Fibroblast of lung (primary cell): ENCODE results near the gene DPPA5. TPM values are rescaled to one million over a fixed set of nuclear protein-coding genes. Genes with fewer than 3 reads are reported as not detected.
A peak's percentile ranks its signal among the peaks of the same experiment; 100 is the strongest.
"Not testable (repeated sequence)": the region's sequence is repeated elsewhere in the genome, so short reads cannot be mapped to it uniquely, and the experiment has no call there.

ENCODE experiments used
- DNase-seq, 2 donors: peaks; one replicate each; pipeline versions ENCODE4 v3.0.0 to v3.0.0-alpha.2; 2010; ENCODE audit warnings: low read depth in 2 of 2
- H2AFZ ChIP-seq: 2 replicates; pipeline ENCODE4 v1.5.1; 2012; ENCODE audit warnings: low read length, control low read depth, inconsistent platforms
- H3K27ac ChIP-seq: 2 replicates; pipeline ENCODE4 v1.5.1; 2011; ENCODE audit warnings: low read length, control low read depth; ENCODE audit not compliant: insufficient read depth
- H3K27me3 ChIP-seq: 2 replicates; pipeline ENCODE4 v1.5.1; 2011; ENCODE audit warnings: mild to moderate bottlenecking, low read length; ENCODE audit not compliant: control insufficient read depth, insufficient read depth
- H3K36me3 ChIP-seq: 2 replicates; pipeline ENCODE4 v1.5.1; 2011; ENCODE audit warnings: low read length; ENCODE audit not compliant: control insufficient read depth, insufficient read depth
- H3K4me1 ChIP-seq: 2 replicates; pipeline ENCODE4 v1.5.1; 2011; ENCODE audit warnings: low read length; ENCODE audit not compliant: control insufficient read depth, insufficient read depth; ENCODE audit errors: extremely low read depth
- H3K4me2 ChIP-seq: 2 replicates; pipeline ENCODE4 v1.5.1; 2011; ENCODE audit warnings: low read length, control low read depth; ENCODE audit not compliant: insufficient read depth; ENCODE audit errors: extremely low read depth
- H3K4me3 ChIP-seq, 4 experiments: fragments of 200-600 bp in 1 of 4; sonication (generic) in 1 of 4; replicated peaks in 1 of 4; 2 replicates each; pipeline ENCODE4 v1.5.1; 2011 to 2016; ENCODE audit warnings: low read length in 4 of 4, low read depth in 3 of 4, mild to moderate bottlenecking in 3 of 4, control low read depth in 2 of 4, inconsistent platforms in 1 of 4, mixed read lengths in 1 of 4; ENCODE audit not compliant: insufficient read depth in 1 of 4; ENCODE audit errors: control extremely low read depth in 1 of 4
- H3K79me2 ChIP-seq: 2 replicates; pipeline ENCODE4 v1.5.1; 2012; ENCODE audit warnings: mild to moderate bottlenecking, low read length, inconsistent platforms; ENCODE audit not compliant: control insufficient read depth, insufficient read depth
- H3K9ac ChIP-seq: 2 replicates; pipeline ENCODE4 v1.5.1; 2011; ENCODE audit warnings: mild to moderate bottlenecking, low read length, control low read depth; ENCODE audit not compliant: insufficient read depth
- H3K9me3 ChIP-seq: 2 replicates; pipeline ENCODE4 v1.5.1; 2012; ENCODE audit warnings: low read depth, low read length; ENCODE audit not compliant: control insufficient read depth, insufficient read depth
- H4K20me1 ChIP-seq: 2 replicates; pipeline ENCODE4 v1.5.1; 2011; ENCODE audit warnings: low read length; ENCODE audit not compliant: control insufficient read depth, insufficient read depth; ENCODE audit errors: extremely low read depth
- CTCF ChIP-seq, 2 donors: IDR thresholded peaks in 1 of 2; conservative IDR thresholded peaks in 1 of 2; 1 replicate in 1 of 2; 2 replicates in 1 of 2; pipeline ENCODE4 v1.5.1; 2011 to 2012; ENCODE audit warnings: low read length in 2 of 2, control low read depth in 1 of 2, inconsistent platforms in 1 of 2, low read depth in 1 of 2, mild to moderate bottlenecking in 1 of 2
- EZH2 ChIP-seq: IDR thresholded peaks from 2 replicates; pipeline ENCODE4 v1.5.1; 2012; ENCODE audit warnings: low read length, control low read depth, mild to moderate bottlenecking; ENCODE audit errors: missing control alignments
- polyA plus RNA-seq, 2 donors: library from polyadenylated mRNA; depleted of rRNA in 1 of 2; stranded (reverse) in 1 of 2; unstranded in 1 of 2; fragments of >200 nt; gene quantifications; 2 replicates each; pipeline ENCODE4 v1.2.1, GENCODE V29; 2011 to 2012; ENCODE audit warnings: missing spikeins in 1 of 2
- total RNA-seq: library from RNA; depleted of rRNA; stranded (reverse); fragments of >200 nt; gene quantifications from 2 replicates; pipeline ENCODE4 v1.2.1, GENCODE V29; 2014

DPPA5 gene
- total and polyA plus RNA-seq, 2 donors (not counting 1 experiment from before 2014, with no cell fraction given), result not detected

- Histone ChIP-seq H3K4me3 (peak overlapping the region; percentile 50 to 65 (median 57)), H4K20me1 (no peaks in the 10 kb centered on the region), H3K4me2 (peak overlapping the region; percentile 92), H3K9me3 (no peaks in the 10 kb centered on the region), H3K9ac (no peak overlapping the region), H3K27ac (no peak overlapping the region), H3K4me1 (no peaks in the 10 kb centered on the region), H3K27me3 (no peaks in the 10 kb centered on the region), H3K79me2 (no peaks in the 10 kb centered on the region), H2AFZ (peak overlapping the region; percentile 87), H3K36me3 (no peaks in the 10 kb centered on the region)
- DNase-seq, result no peak
- TF ChIP-seq CTCF (conservative IDR thresholded peaks at IDR 0.05 in 1 of 2, IDR thresholded peaks at IDR 0.05 in 1 of 2; ENCODE audit: low read depth in 1 of 2, low read length in 2 of 2), result no peak
- TF ChIP-seq EZH2, result no peak
Measured at GRCh38 chr6:73388433-73388799, 34.3 kb upstream of the DPPA5 start.

GRCh38 chr6:73382462-73383113 is 28.5 kb upstream of the DPPA5 start:
- no peaks in the 10 kb centered on the region for H3K36me3 ChIP-seq
- no peaks in the 10 kb centered on the region for H3K9me3 ChIP-seq
- no peak overlapping the region for H3K4me3 ChIP-seq
- H3K4me1 ChIP-seq, result no peaks in the 10 kb centered on the region
- no peak for TF ChIP-seq EZH2
- TF ChIP-seq CTCF (conservative IDR thresholded peaks at IDR 0.05 in 1 of 2, IDR thresholded peaks at IDR 0.05 in 1 of 2; ENCODE audit: low read depth in 1 of 2, low read length in 2 of 2), result no peak
- no peaks in the 10 kb centered on the region for H3K27me3 ChIP-seq
- no peak overlapping the region for H2AFZ ChIP-seq
- peak in 1 of 2 donors; percentile 4 for DNase-seq
- no peak overlapping the region for H3K9ac ChIP-seq
- no peaks in the 10 kb centered on the region for H3K79me2 ChIP-seq
- no peak overlapping the region for H3K4me2 ChIP-seq
- H4K20me1 ChIP-seq, result no peaks in the 10 kb centered on the region
- no peak overlapping the region for H3K27ac ChIP-seq

- H3K9ac ChIP-seq, H3K4me1 ChIP-seq, H3K4me2 ChIP-seq, H3K27ac ChIP-seq, H3K79me2 ChIP-seq, H2AFZ ChIP-seq, DNase-seq, H3K36me3 ChIP-seq, H3K4me3 ChIP-seq, H4K20me1 ChIP-seq, H3K9me3 ChIP-seq, H3K27me3 ChIP-seq: not testable (repeated sequence)
Measured at GRCh38 chr6:73381531-73381930, 27.5 kb upstream of the DPPA5 start.
